Naive thymus-derived CD8-positive, alpha-beta T cell (primary cell): ENCODE measurements around the gene UCN2. TPM values are rescaled to one million over a fixed set of nuclear protein-coding genes. Genes with fewer than 3 reads are reported as not detected.

Source experiments
- ATAC-seq, 2 donors: fragments of 150-1000 bp; cut with Tn5 transposase in 1 of 2; sonication (Bioruptor Pico), chemical (Tn5 transposase) in 1 of 2; 1 replicate in 1 of 2; 2 replicates in 1 of 2; pipeline ENCODE4 v1.10.0; 2021; ENCODE audit warnings: mild to moderate bottlenecking in 2 of 2, moderate library complexity in 2 of 2
- POLR2A ChIA-PET: fragments of 350-600 bp; sonication (Branson Sonifier 250); formaldehyde crosslinking; loops from one replicate; lab custom pipeline; 2021; ENCODE audit warnings: antibody characterized with exemption; lab: Charles Lee
- DNase-seq, 10 donors: peaks; one replicate each; pipeline versions ENCODE4 v3.0.0 to v3.0.0-alpha.2; 2020 to 2022
- H3K27ac Mint-ChIP-seq, 10 donors: one replicate each; pipeline ENCODE4 v1.8.0; 2020 to 2022; ENCODE audit warnings: mild to moderate bottlenecking in 10 of 10, mixed read lengths in 10 of 10, moderate library complexity in 4 of 10, inconsistent platforms in 1 of 10
- H3K27me3 Mint-ChIP-seq, 5 donors: one replicate each; pipeline ENCODE4 v1.8.0; 2021 to 2022; ENCODE audit warnings: mixed read lengths in 5 of 5
- H3K36me3 Mint-ChIP-seq, 3 donors: one replicate each; pipeline ENCODE4 v1.8.0; 2020 to 2022; ENCODE audit warnings: mixed read lengths in 3 of 3, mild to moderate bottlenecking in 2 of 3, inconsistent platforms in 1 of 3
- H3K4me1 Mint-ChIP-seq, 4 donors: one replicate each; pipeline ENCODE4 v1.8.0; 2021 to 2022; ENCODE audit warnings: mixed read lengths in 4 of 4
- H3K4me3 Mint-ChIP-seq, 10 donors: one replicate each; pipeline ENCODE4 v1.8.0; 2020 to 2022; ENCODE audit warnings: mild to moderate bottlenecking in 10 of 10, mixed read lengths in 10 of 10, moderate library complexity in 6 of 10, inconsistent platforms in 1 of 10
- H3K9me3 Mint-ChIP-seq, 9 donors: one replicate each; pipeline ENCODE4 v1.8.0; 2020 to 2022; ENCODE audit warnings: mixed read lengths in 9 of 9, mild to moderate bottlenecking in 3 of 9, inconsistent platforms in 1 of 9, moderate library complexity in 1 of 9
- polyA plus RNA-seq, 3 donors: library from polyadenylated mRNA; unstranded; fragments of 300-500 nt; fragmentation: Illumina TruSeq; gene quantifications; one replicate each; pipeline ENCODE4 v1.2.3, GENCODE V29; 2021
- total RNA-seq, 8 experiments: library from RNA in 2 of 8; stranded (reverse) in 2 of 8; gene quantifications; one replicate each; pipeline ENCODE4 v1.2.3 and lab custom pipeline; 2021 to 2026

UCN2 gene, protein sequence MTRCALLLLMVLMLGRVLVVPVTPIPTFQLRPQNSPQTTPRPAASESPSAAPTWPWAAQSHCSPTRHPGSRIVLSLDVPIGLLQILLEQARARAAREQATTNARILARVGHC
- total RNA-seq (under 1 TPM in 1 of 2 experiments, not detected in 1; 0.25 TPM), polyA plus RNA-seq (not detected), total RNA-seq (lab: John Stamatoyannopoulos, UW) (0 to 0.30 (median 0) reads per million in 6 experiments)

DNA sequence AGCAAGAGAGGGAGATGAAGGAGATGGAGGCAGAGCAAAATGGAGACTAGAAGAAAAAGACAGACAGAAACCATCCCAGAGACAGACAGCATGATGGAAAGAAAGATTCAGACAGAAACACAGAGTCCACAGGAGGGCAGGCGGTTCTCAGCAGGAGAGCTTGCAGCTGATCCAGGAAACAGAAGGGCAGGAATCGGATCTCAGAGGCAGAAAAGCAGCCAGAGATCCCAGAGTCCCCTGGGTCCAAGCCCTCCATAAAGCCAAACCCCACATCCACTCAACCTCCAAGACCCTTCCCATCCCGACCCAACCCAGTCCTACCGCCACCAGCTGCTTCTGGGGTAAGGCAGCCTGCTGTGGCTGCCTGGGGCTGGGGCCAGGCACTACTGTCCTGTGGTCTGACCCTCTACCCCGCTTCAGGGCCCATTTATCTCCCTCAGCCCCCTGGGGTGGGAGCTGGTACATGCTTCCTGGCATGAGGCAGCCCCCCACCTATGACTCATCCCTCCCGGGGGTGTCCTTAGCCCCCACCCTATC lies at the start of gene UCN2:
UCN2 (minus strand) TSS at position 400 of the 537 bp plus-strand sequence. CDS start 657 bp downstream, outside the sequence.
- Mint-ChIP-seq H3K9me3 (no peaks in the 10 kb centered on the region), H3K27ac (peak within 1 kb of the TSS in 3 of 10 donors; percentile 33 to 53 (median 45)), H3K4me3 (no peak within 1 kb of the TSS), H3K27me3 (no peaks in the 10 kb centered on the region), H3K4me1 (peaks cover 5 to 30% (median 8%) of the 10 kb centered on the region in 4 donors), H3K36me3 (no peaks in the 10 kb centered on the region)
- ATAC-seq = no peak
- POLR2A ChIA-PET = no interaction called here
- DNase-seq = no peak

DNA sequence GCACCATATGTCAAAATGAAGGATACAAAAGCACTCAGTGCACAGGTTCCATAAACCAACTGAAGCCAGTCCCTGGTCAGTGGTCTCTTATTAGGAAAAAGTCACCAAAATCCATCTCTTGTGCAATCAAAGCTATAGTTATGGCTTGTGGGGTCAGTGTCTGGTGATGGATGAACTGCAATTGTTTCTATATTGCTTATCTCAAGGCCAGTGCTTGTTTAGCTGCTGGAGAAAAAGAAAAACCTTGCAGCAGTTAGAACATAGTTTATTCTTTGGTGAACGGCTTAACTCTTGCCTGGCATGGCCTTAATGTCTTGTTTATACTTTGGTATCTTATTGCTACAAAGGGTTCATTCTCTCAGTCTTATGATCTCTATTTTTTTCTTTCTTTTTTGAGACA lies 48.7 kb upstream of the UCN2 start:
- POLR2A ChIA-PET = interaction anchor here (0.6 to 0.7 kb wide), 2 partner anchors 12 to 176 kb away, joined by 4 to 5 read pairs; no protein-coding TSS in a partner anchor
- no peak for DNase-seq
- Mint-ChIP-seq H3K27me3 (no peaks in the 10 kb centered on the region), H3K27ac (no peak overlapping the region), H3K4me3 (peak overlapping the region in 1 of 10 donors; percentile 7), H3K9me3 (peaks cover 0 to 7% (median 0%) of the 10 kb centered on the region in 9 donors), H3K36me3 (peaks cover 0 to 9% (median 3%) of the 10 kb centered on the region in 3 donors), H3K4me1 (peaks cover 8 to 20% (median 17%) of the 10 kb centered on the region in 4 donors)
- ATAC-seq = no peak

DNA sequence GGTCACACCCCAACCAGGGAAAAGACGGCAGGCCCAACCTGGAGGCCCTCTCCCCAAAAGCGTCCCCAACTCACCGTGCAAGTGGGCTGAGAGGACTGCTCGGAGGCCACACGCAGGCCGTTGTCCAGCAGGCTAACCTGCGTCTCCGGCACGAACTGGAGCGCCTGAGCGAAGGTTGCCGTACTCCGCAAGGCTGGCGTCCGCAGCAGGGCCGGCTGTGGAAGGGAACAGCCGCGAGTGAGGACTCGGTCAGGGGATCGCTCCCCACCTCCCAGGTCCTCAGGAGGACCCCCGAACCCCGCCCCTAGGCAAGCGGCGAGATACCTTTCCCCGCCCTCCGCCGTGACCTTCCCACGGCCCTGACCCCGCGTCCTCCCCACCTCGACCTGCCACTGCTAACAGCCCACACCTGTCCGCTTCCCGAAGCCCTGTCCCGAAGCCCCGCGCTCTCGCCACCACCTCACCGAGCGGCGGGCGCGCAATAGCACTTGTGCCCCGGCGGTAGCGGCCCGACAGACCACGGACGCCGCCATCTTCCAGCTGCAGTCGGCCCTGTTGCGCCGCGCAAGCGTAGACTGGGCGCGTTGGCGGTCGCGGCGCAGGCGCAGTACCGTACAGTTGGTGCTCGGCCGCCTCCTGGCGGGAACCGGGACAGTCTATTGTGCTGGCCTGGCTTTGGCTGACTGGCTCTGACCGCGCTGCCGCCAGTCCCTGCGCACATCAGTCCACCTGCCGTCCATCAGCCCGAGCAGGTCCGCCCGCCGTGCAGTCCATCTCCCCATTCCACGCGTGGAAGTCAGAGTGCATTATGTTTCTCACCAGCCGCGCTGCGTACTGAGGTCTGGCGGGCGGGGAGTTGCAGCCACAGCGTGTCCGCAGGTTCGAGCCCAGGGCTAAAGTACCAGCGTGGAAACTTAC lies 45.8 kb upstream of the UCN2 start, which contains the start of gene UQCRC1:
UQCRC1 (minus strand) TSS at position 559 of the 918 bp plus-strand sequence; CDS start at position 533, 26 bp downstream.
- POLR2A ChIA-PET = interaction anchor here (0.5 to 1.6 kb wide), 5 partner anchors 47 to 356 kb away, joined by 3 to 4 read pairs (median 3); no protein-coding TSS in a partner anchor
- DNase-seq = peak; percentile 83 to 95 (median 92)
- peaks cover 10 to 25% (median 18%) of the 10 kb centered on the region in 4 donors for H3K4me1 Mint-ChIP-seq
- H3K4me3 Mint-ChIP-seq = peak within 1 kb of the TSS; percentile 93 to 100 (median 98)
- H3K27me3 Mint-ChIP-seq = no peaks in the 10 kb centered on the region
- H3K36me3 Mint-ChIP-seq = peaks cover 0 to 31% (median 0%) of the 10 kb centered on the region in 3 donors
- peak; percentile 99 for ATAC-seq
- peak within 1 kb of the TSS; percentile 92 to 99 (median 98) for H3K27ac Mint-ChIP-seq
- no peaks in the 10 kb centered on the region for H3K9me3 Mint-ChIP-seq

DNA sequence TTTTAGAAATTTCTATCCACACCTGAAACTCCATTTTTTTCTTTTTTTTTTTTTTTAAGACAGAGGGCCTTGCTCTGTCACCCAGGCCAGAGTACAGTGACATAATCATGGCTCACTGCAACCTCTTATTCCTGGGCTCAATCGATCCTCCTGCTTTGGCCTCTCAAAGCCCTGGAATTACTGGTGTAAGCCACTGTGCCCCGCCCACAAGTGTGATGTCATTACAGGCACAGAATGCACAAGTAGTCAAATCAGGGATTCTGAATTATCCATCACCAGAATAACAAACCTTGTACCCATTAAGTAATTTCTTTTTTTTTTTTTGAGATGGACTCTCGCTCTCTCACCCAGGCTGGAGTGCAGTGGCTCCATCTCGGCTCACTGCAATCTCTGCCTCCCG lies 43.9 kb upstream of the UCN2 start:
- peaks cover 0 to 48% (median 3%) of the 10 kb centered on the region in 3 donors for H3K36me3 Mint-ChIP-seq
- peak overlapping the region in 6 of 10 donors; percentile 10 to 100 (median 96) for H3K4me3 Mint-ChIP-seq
- H3K9me3 Mint-ChIP-seq = no peaks in the 10 kb centered on the region
- ATAC-seq (no peak), DNase-seq (no peak)
- POLR2A ChIA-PET = interaction anchor here (0.6 kb wide), 1 partner anchor 710 kb away, joined by 4 read pairs; no protein-coding TSS in a partner anchor
- peak overlapping the region in 1 of 10 donors; percentile 8 for H3K27ac Mint-ChIP-seq
- H3K27me3 Mint-ChIP-seq = no peaks in the 10 kb centered on the region
- peaks cover 14 to 25% (median 22%) of the 10 kb centered on the region in 4 donors for H3K4me1 Mint-ChIP-seq

DNA sequence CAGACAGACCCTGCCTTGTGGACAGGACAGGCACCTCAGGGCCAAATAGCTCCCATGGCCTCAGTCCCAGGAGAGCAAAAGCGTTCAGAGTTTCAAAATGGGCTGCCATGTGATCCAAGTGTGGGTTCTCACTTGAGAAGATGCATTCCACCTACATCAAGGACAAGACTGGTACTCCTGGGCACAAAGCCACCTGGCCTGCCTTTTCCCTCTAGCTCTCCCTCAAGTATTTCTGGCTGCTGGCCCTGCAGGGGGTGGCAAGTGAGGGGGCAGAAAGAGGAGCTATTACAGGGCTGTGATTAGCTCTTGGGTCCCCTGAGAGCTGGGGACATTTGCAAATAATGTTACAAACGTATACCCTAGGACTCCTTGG lies 38.0 kb upstream of the UCN2 start:
- Mint-ChIP-seq H3K9me3 (no peaks in the 10 kb centered on the region), H3K4me3 (no peak overlapping the region), H3K36me3 (peaks cover 0 to 77% (median 5%) of the 10 kb centered on the region in 3 donors), H3K4me1 (peaks cover 1 to 7% (median 5%) of the 10 kb centered on the region in 4 donors), H3K27me3 (no peaks in the 10 kb centered on the region), H3K27ac (peak overlapping the region in 1 of 10 donors; percentile 44)
- POLR2A ChIA-PET = interaction anchor here (0.7 kb wide), 1 partner anchor 42 kb away, joined by 3 read pairs; no protein-coding TSS in a partner anchor
- no peak for ATAC-seq
- DNase-seq = no peak

DNA sequence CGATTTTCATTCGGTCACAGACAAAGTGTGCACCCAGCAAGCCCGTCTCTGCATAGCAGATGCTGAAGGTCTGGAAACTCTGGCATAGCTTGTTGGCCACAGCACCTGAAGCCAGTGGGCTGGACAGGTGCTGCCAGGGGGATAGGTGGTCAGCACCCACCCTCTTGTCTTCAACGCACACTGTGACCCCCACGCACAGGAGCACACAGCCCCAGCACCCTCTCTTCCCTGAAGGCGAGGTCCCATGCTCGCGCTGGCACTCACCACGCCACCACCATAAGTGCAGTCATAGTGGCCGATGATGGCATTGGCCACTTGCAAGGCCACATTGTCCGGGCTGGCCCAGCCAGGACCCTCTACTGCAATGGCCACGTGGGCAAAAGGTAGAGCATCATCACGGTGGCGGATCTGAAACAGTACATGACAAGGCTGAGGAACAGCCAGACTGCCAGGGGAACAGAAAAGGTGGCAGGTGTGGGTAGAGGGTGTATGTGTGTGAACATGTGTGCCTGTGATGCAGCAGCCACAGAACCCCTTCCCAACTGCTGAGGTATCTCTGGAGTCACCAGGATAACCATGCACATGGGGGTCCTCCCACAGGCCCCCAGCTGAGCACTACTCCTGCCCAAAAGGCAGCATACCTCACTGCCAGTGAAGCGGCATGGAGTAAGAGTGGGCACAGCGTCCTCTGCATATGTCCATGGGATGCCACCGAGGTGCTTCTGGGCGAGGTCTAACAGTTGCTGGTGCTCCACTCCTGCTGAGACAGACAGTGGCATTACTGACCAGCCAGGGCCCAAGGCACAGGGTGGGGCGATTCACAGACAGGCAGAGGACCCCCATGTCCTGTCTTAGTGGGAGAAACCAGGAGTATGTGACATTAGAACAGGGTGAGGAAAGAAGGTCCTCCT lies 37.4 kb upstream of the UCN2 start:
- POLR2A ChIA-PET = interaction anchor here (0.7 kb wide), 1 partner anchor 42 kb away, joined by 3 read pairs; no protein-coding TSS in a partner anchor
- Mint-ChIP-seq H3K4me3 (no peak overlapping the region), H3K9me3 (no peaks in the 10 kb centered on the region), H3K27me3 (peaks cover 0 to 6% (median 0%) of the 10 kb centered on the region in 5 donors), H3K27ac (no peak overlapping the region), H3K4me1 (peaks cover 2 to 7% (median 7%) of the 10 kb centered on the region in 4 donors), H3K36me3 (peaks cover 0 to 72% (median 5%) of the 10 kb centered on the region in 3 donors)
- DNase-seq (no peak), ATAC-seq (no peak)

DNA sequence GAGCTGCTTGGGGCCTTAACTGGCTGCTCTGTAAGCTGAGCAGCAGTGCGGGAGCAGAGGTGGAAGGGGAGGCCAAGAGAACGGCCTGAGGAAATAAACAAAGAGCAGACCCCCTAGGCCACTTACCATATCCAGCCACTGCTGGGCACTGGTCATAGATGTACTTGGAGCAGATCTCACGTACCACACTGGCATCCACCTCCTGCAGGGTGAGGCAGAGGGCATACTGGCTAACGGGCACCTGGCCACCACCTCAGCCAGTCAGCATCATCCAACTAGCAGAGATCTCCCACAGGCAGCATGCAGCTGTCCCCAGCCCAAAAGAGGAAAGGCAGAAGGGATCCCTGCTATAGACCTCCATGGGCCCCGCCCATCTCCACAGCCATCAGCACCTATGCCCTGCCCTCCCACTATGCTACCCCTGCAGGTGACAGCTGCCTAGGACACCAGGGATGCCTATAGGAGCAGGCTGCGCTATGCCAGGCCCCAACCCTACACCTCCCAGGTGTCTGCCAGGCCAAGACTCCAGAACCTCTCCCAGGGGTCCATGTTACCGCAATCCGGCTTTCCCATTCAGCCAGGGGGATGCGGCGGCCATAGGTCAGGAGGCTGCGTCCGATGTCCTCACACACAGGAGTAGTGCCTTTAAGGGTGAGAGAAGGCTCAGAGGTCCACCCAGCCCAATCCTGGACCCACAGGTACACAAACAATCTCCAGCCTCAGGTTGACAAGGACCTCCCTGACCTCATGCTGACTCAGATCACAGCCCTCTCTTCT lies 36.1 kb upstream of the UCN2 start:
- POLR2A ChIA-PET = no interaction called here
- Mint-ChIP-seq H3K27ac (no peak overlapping the region), H3K9me3 (no peaks in the 10 kb centered on the region), H3K4me1 (peaks cover 2 to 14% (median 10%) of the 10 kb centered on the region in 4 donors), H3K27me3 (peaks cover 0 to 12% (median under 1%) of the 10 kb centered on the region in 5 donors), H3K36me3 (peaks cover 0 to 61% (median 5%) of the 10 kb centered on the region in 3 donors), H3K4me3 (no peak overlapping the region)
- no peak for ATAC-seq
- DNase-seq = no peak

DNA sequence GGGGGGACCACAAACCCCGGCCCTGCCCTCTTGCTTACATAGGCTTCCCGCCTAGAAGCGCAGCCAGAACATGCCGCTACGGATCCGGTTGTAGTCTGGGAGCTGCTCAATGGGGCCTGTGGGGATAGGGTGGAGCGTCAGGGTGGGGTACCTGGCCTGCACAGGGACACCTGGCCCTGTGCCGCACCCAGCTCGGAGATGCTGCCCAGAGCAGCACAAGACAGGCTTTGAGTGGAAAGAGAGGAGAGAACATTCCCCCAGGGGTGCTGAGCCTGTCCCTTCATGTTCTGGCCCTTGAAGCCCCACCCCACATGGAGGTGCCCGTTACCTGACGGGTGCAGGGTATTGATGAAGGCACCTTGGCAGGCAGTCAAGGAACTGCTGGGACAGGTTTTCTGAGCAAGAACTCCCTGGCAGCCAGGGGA lies 35.5 kb upstream of the UCN2 start:
- peaks cover 6 to 18% (median 13%) of the 10 kb centered on the region in 4 donors for H3K4me1 Mint-ChIP-seq
- DNase-seq = no peak
- H3K4me3 Mint-ChIP-seq = no peak overlapping the region
- H3K27ac Mint-ChIP-seq = no peak overlapping the region
- H3K27me3 Mint-ChIP-seq = peaks cover 4 to 18% (median 6%) of the 10 kb centered on the region in 5 donors
- POLR2A ChIA-PET = no interaction called here
- peaks cover 0 to 55% (median 5%) of the 10 kb centered on the region in 3 donors for H3K36me3 Mint-ChIP-seq
- no peaks in the 10 kb centered on the region for H3K9me3 Mint-ChIP-seq
- no peak for ATAC-seq

DNA sequence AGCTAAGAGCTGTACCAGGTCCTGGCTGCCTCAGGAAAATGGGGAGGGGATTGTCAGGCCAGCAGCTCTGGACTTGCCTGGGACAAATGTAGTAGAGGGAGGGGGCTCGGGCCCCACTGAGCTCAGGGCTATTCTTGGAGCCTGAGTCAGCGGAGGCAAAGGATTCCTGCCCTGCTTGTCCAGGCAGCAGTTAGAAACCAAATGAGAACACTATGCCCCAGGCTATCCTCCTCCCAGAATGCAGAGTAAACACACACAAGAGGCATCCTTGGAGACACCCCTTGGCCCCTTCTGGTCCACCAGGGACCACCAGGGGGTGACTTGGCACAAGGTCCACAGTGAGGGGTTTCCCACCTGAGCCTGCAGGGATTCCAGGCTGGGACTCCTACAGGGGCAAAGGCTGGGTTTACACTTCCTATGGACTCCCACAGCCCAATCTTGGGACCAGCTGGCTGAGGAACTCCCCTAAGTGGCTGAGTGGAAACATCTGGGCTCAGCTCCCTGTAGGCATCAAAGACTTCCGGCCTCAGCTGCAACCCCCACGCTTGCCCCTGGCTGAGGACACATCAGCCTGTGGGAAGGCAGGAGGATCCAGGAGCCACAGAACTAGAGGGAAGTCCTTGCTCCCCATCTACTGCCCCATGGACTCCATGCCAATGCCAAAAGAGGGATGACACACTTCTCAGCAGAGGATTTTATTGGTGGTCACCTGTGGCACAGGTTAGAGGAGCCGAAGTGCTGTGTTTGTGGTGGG lies 34.9 kb upstream of the UCN2 start:
- no peaks in the 10 kb centered on the region for H3K9me3 Mint-ChIP-seq
- H3K36me3 Mint-ChIP-seq = peaks cover 0 to 49% (median 5%) of the 10 kb centered on the region in 3 donors
- peaks cover 4 to 24% (median 6%) of the 10 kb centered on the region in 5 donors for H3K27me3 Mint-ChIP-seq
- H3K27ac Mint-ChIP-seq = no peak overlapping the region
- ATAC-seq (no peak), DNase-seq (no peak)
- no peak overlapping the region for H3K4me3 Mint-ChIP-seq
- POLR2A ChIA-PET = no interaction called here
- peaks cover 6 to 19% (median 13%) of the 10 kb centered on the region in 4 donors for H3K4me1 Mint-ChIP-seq

DNA sequence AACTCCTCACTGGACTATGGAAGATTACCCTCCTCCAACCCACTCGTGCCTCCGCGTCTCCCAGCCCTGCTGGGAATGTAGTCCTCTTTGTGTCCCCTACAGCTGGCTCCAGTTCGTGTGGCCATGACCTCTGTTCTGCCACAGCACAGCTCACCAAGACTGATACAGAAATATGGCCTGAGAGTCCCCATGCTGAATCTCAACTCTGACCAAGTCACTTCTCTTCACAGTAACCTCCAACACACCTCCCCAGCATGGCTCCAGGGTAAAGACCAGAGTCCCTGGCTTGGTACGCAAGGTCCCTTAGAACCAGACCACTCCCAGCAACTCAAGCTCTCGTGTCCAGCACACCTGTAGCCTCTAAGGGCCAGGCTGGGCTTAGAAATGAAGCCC lies 33.8 kb upstream of the UCN2 start:
- POLR2A ChIA-PET = interaction anchor here (0.5 kb wide), 1 partner anchor 1268 kb away, joined by 3 read pairs; no protein-coding TSS in a partner anchor
- peaks cover 4 to 35% (median 15%) of the 10 kb centered on the region in 5 donors for H3K27me3 Mint-ChIP-seq
- ATAC-seq (no peak), DNase-seq (no peak)
- peaks cover 0 to 39% (median 2%) of the 10 kb centered on the region in 3 donors for H3K36me3 Mint-ChIP-seq
- peaks cover 5 to 17% (median 9%) of the 10 kb centered on the region in 4 donors for H3K4me1 Mint-ChIP-seq
- peak overlapping the region in 3 of 10 donors; percentile 47 to 83 (median 63) for H3K27ac Mint-ChIP-seq
- no peaks in the 10 kb centered on the region for H3K9me3 Mint-ChIP-seq
- H3K4me3 Mint-ChIP-seq = no peak overlapping the region
